IMR-90 (cell line): ENCODE measurements around the gene NKX6-2. TPM values are rescaled to one million over a fixed set of nuclear protein-coding genes. Genes with fewer than 3 reads are reported as not detected.

Experiments
- ATAC-seq: fragments of 200-7000 bp; cut with Tn5 transposase; 2 replicates; pipeline ENCODE4 v1.9.1; 2020; ENCODE audit warnings: low read depth, mild to moderate bottlenecking, moderate library complexity
- BruUV-seq: library from RNA; stranded (reverse); fragments of 400-500 nt; replicated peaks from 2 replicates; lab custom pipeline; 2021; lab: Mats Ljungman, UMichigan
- CTCF ChIA-PET: fragments of 300-600 bp; formaldehyde crosslinking; extraction: SDS; loops from one replicate; lab custom pipeline; 2021; ENCODE audit warnings: antibody characterized with exemption; lab: Yijun Ruan, JAX
- POLR2A ChIA-PET: fragments of 300-600 bp; sonication (Branson Sonifier 250); formaldehyde crosslinking; loops from one replicate; lab custom pipeline; 2022; ENCODE audit warnings: antibody characterized with exemption; ENCODE audit not compliant: unreplicated experiment; lab: Charles Lee
- DNase-seq: peaks from one replicate; pipeline ENCODE4 v3.0.0; 2013
- H2AFZ ChIP-seq: replicated peaks from 2 replicates; pipeline ENCODE3; 2013; ENCODE audit warnings: low read length, mild to moderate bottlenecking; ENCODE audit not compliant: poor library complexity
- H2AK5ac ChIP-seq: 2 replicates; pipeline ENCODE4 v1.6.1; 2013; ENCODE audit warnings: low read depth, low read length, inconsistent platforms
- H2AK9ac ChIP-seq: replicated peaks from 2 replicates; pipeline ENCODE3; 2013; ENCODE audit warnings: mild to moderate bottlenecking, low read depth, low read length, moderate library complexity; ENCODE audit not compliant: poor library complexity
- H2BK120ac ChIP-seq: 2 replicates; pipeline ENCODE4 v1.6.1; 2013; ENCODE audit warnings: low read depth, low read length, inconsistent platforms
- H2BK15ac ChIP-seq: 3 replicates; pipeline ENCODE4 v1.6.1; 2013; ENCODE audit warnings: low read depth, low read length, inconsistent platforms
- H2BK20ac ChIP-seq: 2 replicates; pipeline ENCODE4 v1.6.1; 2013; ENCODE audit warnings: low read depth, mild to moderate bottlenecking, inconsistent platforms, low read length, moderate library complexity
- H2BK5ac ChIP-seq: 2 replicates; pipeline ENCODE4 v1.6.1; 2013; ENCODE audit warnings: mild to moderate bottlenecking, low read depth, low read length, inconsistent platforms; ENCODE audit not compliant: poor library complexity, severe bottlenecking
- H3K14ac ChIP-seq: replicated peaks from 2 replicates; pipeline ENCODE4 v1.6.1; 2013; ENCODE audit warnings: low read depth, low read length, inconsistent platforms
- H3K18ac ChIP-seq: 2 replicates; pipeline ENCODE4 v1.6.1; 2013; ENCODE audit warnings: low read depth, low read length, control low read depth
- H3K23ac ChIP-seq: 2 replicates; pipeline ENCODE4 v1.6.1; 2013; ENCODE audit warnings: low read depth, low read length, inconsistent platforms
- H3K27ac ChIP-seq: 2 replicates; pipeline ENCODE4 v1.5.1; 2013; ENCODE audit warnings: mild to moderate bottlenecking, control low read depth, low read length; ENCODE audit not compliant: insufficient read depth
- H3K27me3 ChIP-seq: 2 replicates; pipeline ENCODE4 v1.6.1; 2013; ENCODE audit warnings: low read length; ENCODE audit not compliant: control insufficient read depth, insufficient read depth
- H3K36me3 ChIP-seq: 2 replicates; pipeline ENCODE4 v1.6.1; 2013; ENCODE audit warnings: low read length, mixed read lengths; ENCODE audit not compliant: control insufficient read depth, insufficient read depth
- H3K4ac ChIP-seq: 2 replicates; pipeline ENCODE4 v1.6.1; 2013; ENCODE audit warnings: low read depth, low read length, inconsistent platforms
- H3K4me1 ChIP-seq: 2 replicates; pipeline ENCODE4 v1.6.1; 2013; ENCODE audit warnings: low read length, mixed read lengths; ENCODE audit not compliant: control insufficient read depth, insufficient read depth
- H3K4me2 ChIP-seq: 2 replicates; pipeline ENCODE4 v1.6.1; 2013; ENCODE audit warnings: low read depth, mild to moderate bottlenecking, control low read depth, low read length, moderate library complexity
- H3K4me3 ChIP-seq: 2 replicates; pipeline ENCODE4 v1.5.1; 2013; ENCODE audit warnings: low read depth, mild to moderate bottlenecking, control low read depth, low read length, moderate library complexity; ENCODE audit not compliant: insufficient read depth
- H3K56ac ChIP-seq: 2 replicates; pipeline ENCODE4 v1.6.1; 2013; ENCODE audit warnings: low read length, inconsistent platforms; ENCODE audit not compliant: insufficient read depth; ENCODE audit errors: extremely low read depth
- H3K79me1 ChIP-seq, 2 experiments: 2 replicates each; pipeline ENCODE4 v1.6.1; 2013; ENCODE audit warnings: low read length in 2 of 2, inconsistent platforms in 1 of 2, low read depth in 1 of 2
- H3K9ac ChIP-seq: 2 replicates; pipeline ENCODE4 v1.6.1; 2013; ENCODE audit warnings: low read depth, low read length, control low read depth
- H3K9me1 ChIP-seq: 2 replicates; pipeline ENCODE4 v1.6.1; 2013; ENCODE audit warnings: low read length, inconsistent platforms; ENCODE audit not compliant: insufficient read depth
- H3K9me3 ChIP-seq: 2 replicates; pipeline ENCODE4 v1.6.1; 2013; ENCODE audit warnings: low read length; ENCODE audit not compliant: control insufficient read depth, insufficient read depth
- H4K20me1 ChIP-seq: 2 replicates; pipeline ENCODE4 v1.6.1; 2013; ENCODE audit warnings: low read length, inconsistent platforms; ENCODE audit not compliant: insufficient read depth
- H4K5ac ChIP-seq: 2 replicates; pipeline ENCODE4 v1.6.1; 2013; ENCODE audit warnings: mild to moderate bottlenecking, low read depth, low read length, control low read depth
- H4K8ac ChIP-seq, 2 experiments: 2 replicates each; pipeline ENCODE4 v1.6.1; 2013; ENCODE audit warnings: low read depth in 2 of 2, low read length in 2 of 2, control low read depth in 1 of 2, inconsistent platforms in 1 of 2
- H4K91ac ChIP-seq: 2 replicates; pipeline ENCODE4 v1.6.1; 2013; ENCODE audit warnings: low read depth, low read length, inconsistent platforms; ENCODE audit not compliant: insufficient read depth
- CHD1 ChIP-seq: IDR thresholded peaks from 2 replicates; pipeline ENCODE4 v1.6.1; 2012; ENCODE audit warnings: low read depth, low read length, improper control_type of control experiment
- CTCF ChIP-seq: conservative IDR thresholded peaks from 2 replicates; pipeline ENCODE4 v1.5.1; 2012; ENCODE audit warnings: mild to moderate bottlenecking, low read depth, low read length, improper control_type of control experiment
- ELK1 ChIP-seq: fragments of 150-350 bp; IDR thresholded peaks from 2 replicates; pipeline ENCODE4 v1.6.1; 2016; ENCODE audit warnings: low read depth, mild to moderate bottlenecking, low read length, moderate library complexity, borderline replicate concordance
- FOS ChIP-seq: fragments of 150-350 bp; IDR thresholded peaks from 2 replicates; pipeline ENCODE4 v1.6.1; 2016; ENCODE audit warnings: low read depth, low read length
- MAZ ChIP-seq: IDR thresholded peaks from 2 replicates; pipeline ENCODE4 v1.6.1; 2012; ENCODE audit warnings: low read depth, mild to moderate bottlenecking, low read length, improper control_type of control experiment, moderate library complexity, borderline replicate concordance
- POLR2A ChIP-seq: IDR thresholded peaks from 2 replicates; pipeline ENCODE4 v1.6.1; 2012; ENCODE audit warnings: mild to moderate bottlenecking, low read depth, low read length
- RAD21 ChIP-seq: IDR thresholded peaks from 2 replicates; pipeline ENCODE4 v1.6.1; 2012; ENCODE audit warnings: low read length, improper control_type of control experiment
- RFX5 ChIP-seq: IDR thresholded peaks from 2 replicates; pipeline ENCODE4 v1.8.0; 2012; ENCODE audit warnings: low read depth, mild to moderate bottlenecking, low read length, moderate library complexity
- USF2 ChIP-seq: fragments of 150-350 bp; IDR thresholded peaks from 2 replicates; pipeline ENCODE4 v1.6.1; 2017; ENCODE audit warnings: mild to moderate bottlenecking, antibody characterized with exemption, low read length, low read depth
- WGBS, 2 experiments: methylation state at CpG; one replicate each; pipeline versions ENCODE4 v1.1.5 to v1.1.7; 2013; ENCODE audit warnings: missing lambda C conversion rate in 2 of 2; ENCODE audit not compliant: insufficient read length in 1 of 2; ENCODE audit errors: extremely low coverage in 2 of 2; 5-methylcytosine and 5-hydroxymethylcytosine counted together
- dilution Hi-C: fragments of 300-500 bp; cut with HindIII; formaldehyde crosslinking; loops from one replicate; pipeline ENCODE4 v1.14.3; 2018; ENCODE audit warnings: low sequenced_read_pairs; ENCODE audit not compliant: unreplicated experiment
- in situ Hi-C: fragments of 300-500 bp; cut with MboI; formaldehyde crosslinking; loops from 3 replicates; pipeline ENCODE4 v1.14.3; 2019; ENCODE audit warnings: low sequenced_read_pairs, inconsistent platforms, mixed read lengths
- intact Hi-C: fragments of 100-400 bp; cut with micrococcal nuclease; formaldehyde crosslinking; loops from 2 replicates; pipeline ENCODE4 v1.10.0; 2022
- polyA plus RNA-seq, 3 experiments: library from polyadenylated mRNA; depleted of rRNA; stranded (reverse); fragments of >200 nt; gene quantifications; 2 replicates each; pipeline ENCODE4 v1.2.3, GENCODE V29; 2012; ENCODE audit warnings: low replicate concordance in 1 of 3
- total RNA-seq: library from RNA; depleted of rRNA; stranded (reverse); fragments of >200 nt; gene quantifications from 2 replicates; pipeline ENCODE4 v1.2.3, GENCODE V29; 2012

NKX6-2 gene
- total and polyA plus RNA-seq, 2 of the 4 experiments (the other 2 are of a cell fraction), result not detected

GRCh38 chr10:132776821-132777220 is 9.1 kb downstream of the NKX6-2 start:
- in situ Hi-C loops, result loop anchor here (10.0 kb wide), 1 partner anchor 122 kb away; no protein-coding TSS in a partner anchor
- no peak overlapping the region for H3K9ac ChIP-seq
- peaks cover 3% of the 10 kb centered on the region; the same call in 1 of the 2 replicates for H4K20me1 ChIP-seq
- no peak overlapping the region for H4K5ac ChIP-seq
- no peak overlapping the region for H3K27ac ChIP-seq
- WGBS, 2 experiments, result 95% methylated on average over 14 of the region's 18 CpGs; no CpG with 5 or more reads in 1 of the 2 experiments
- DNase-seq (no peak), ATAC-seq (no peak)
- no peak overlapping the region for H3K4ac ChIP-seq
- H2AK5ac ChIP-seq, result no peak overlapping the region
- dilution Hi-C loops, result no loop called here
- no peaks in the 10 kb centered on the region for H3K27me3 ChIP-seq
- no peak overlapping the region for H3K14ac ChIP-seq
- no peaks in the 10 kb centered on the region for H3K79me1 ChIP-seq
- H4K91ac ChIP-seq, result no peak overlapping the region
- CTCF ChIA-PET, result no interaction called here
- intact Hi-C loops, result no loop called here
- no peaks in the 10 kb centered on the region for H3K9me3 ChIP-seq
- H3K4me1 ChIP-seq, result no peaks in the 10 kb centered on the region
- no peak overlapping the region for H3K18ac ChIP-seq
- no peak overlapping the region for H2BK5ac ChIP-seq
- POLR2A ChIA-PET, result no interaction called here
- no peak overlapping the region for H3K4me2 ChIP-seq
- H2AK9ac ChIP-seq, result no peak overlapping the region
- no peak overlapping the region for H3K56ac ChIP-seq
- H3K4me3 ChIP-seq, result no peak overlapping the region
- BruUV-seq, result no TSS peak
- H3K36me3 ChIP-seq, result peaks cover 4% of the 10 kb centered on the region
- no peak overlapping the region for H3K23ac ChIP-seq
- no peak overlapping the region for H4K8ac ChIP-seq
- no peak overlapping the region for H2AFZ ChIP-seq
- H2BK15ac ChIP-seq, result no peak overlapping the region
- TF ChIP-seq FOS (no peak), CTCF (no peak), CHD1 (no peak), USF2 (no peak), RAD21 (no peak), RFX5 (no peak), MAZ (no peak), POLR2A (no peak), ELK1 (no peak)
- no peak overlapping the region for H2BK20ac ChIP-seq
- H2BK120ac ChIP-seq, result no peak overlapping the region
- H3K9me1 ChIP-seq, result no peaks in the 10 kb centered on the region
